Measurements from ENCODE around the gene SSH2.
"Not testable (repeated sequence)": the region's sequence is repeated elsewhere in the genome, so short reads cannot be mapped to it uniquely, and the experiment has no call there.

SSH2 gene

DNA sequence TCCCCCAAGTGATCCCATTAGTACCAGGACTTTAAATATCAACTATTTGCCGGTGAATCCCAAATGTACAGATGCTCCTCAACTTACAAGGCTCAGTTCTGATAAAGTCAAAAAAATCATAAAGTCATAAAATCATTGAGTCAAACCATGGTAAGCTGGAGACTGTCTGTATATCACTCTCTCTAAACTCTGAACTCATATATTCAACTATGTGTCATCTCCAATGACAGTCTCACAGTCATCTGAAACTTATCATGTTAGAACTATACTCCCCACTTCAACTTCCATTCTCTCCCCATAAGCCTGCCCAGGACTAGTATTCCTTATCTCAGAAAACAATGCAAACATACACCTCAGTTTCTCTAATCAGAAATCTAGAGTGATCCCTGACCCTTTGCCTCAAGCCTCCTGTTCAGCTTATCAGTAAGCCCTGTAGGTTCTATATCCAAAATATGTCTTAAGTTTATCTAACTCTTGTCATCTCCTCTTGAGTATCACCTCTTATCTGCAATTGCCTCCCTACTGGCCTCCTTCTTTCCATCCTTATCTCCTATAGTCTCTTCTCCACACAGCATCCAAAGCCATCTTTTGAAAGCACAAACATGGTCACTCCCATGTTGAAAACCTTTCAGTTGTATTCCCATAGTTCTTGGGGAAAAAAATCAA is 55.0 kb downstream of the SSH2 start:
- Mint-ChIP-seq H3K36me3 (ENCODE audit: low read depth) (peaks cover 3% of the 10 kb centered on the region), H3K4me3 (no peak overlapping the region), H3K9me3 (no peaks in the 10 kb centered on the region), H3K4me1 (peaks cover 14% of the 10 kb centered on the region), H3K27me3 (no peaks in the 10 kb centered on the region), H3K27ac (no peak overlapping the region)
- ATAC-seq = no peak
- DNase-seq = no peak

DNA sequence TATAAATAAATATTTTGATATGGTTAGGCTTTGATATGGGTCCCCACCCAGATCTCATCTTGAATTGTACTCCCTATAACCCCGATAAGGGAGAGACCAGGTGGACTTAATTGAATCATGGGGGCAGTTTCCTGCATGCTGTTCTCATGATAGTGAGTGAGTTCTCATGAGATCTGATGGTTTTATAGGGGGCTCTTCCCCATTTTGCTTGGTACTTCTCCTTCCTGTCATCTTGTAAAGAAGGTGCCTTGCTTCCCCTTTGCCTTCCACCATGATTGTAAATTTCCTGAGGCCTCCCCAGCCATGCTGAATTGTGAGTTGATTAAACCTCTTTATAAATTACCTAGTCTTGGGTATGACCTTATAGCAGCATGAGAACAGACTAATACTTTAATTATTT is 55.7 kb downstream of the SSH2 start:
- DNase-seq; H3K27ac Mint-ChIP-seq; H3K9me3 Mint-ChIP-seq; ATAC-seq; H3K36me3 Mint-ChIP-seq (ENCODE audit: low read depth); H3K4me3 Mint-ChIP-seq; H3K27me3 Mint-ChIP-seq: not testable (repeated sequence)
- H3K4me1 Mint-ChIP-seq = peaks cover 14% of the 10 kb centered on the region

GRCh38 chr17:29873476-29873875 is 56.6 kb downstream of the SSH2 start:
- no peak for ATAC-seq
- Mint-ChIP-seq H3K36me3 (ENCODE audit: low read depth) (peaks cover 3% of the 10 kb centered on the region), H3K4me1 (peaks cover 14% of the 10 kb centered on the region), H3K27me3 (no peaks in the 10 kb centered on the region), H3K27ac (no peak overlapping the region), H3K4me3 (no peak overlapping the region), H3K9me3 (no peaks in the 10 kb centered on the region)
- no peak for DNase-seq

DNA sequence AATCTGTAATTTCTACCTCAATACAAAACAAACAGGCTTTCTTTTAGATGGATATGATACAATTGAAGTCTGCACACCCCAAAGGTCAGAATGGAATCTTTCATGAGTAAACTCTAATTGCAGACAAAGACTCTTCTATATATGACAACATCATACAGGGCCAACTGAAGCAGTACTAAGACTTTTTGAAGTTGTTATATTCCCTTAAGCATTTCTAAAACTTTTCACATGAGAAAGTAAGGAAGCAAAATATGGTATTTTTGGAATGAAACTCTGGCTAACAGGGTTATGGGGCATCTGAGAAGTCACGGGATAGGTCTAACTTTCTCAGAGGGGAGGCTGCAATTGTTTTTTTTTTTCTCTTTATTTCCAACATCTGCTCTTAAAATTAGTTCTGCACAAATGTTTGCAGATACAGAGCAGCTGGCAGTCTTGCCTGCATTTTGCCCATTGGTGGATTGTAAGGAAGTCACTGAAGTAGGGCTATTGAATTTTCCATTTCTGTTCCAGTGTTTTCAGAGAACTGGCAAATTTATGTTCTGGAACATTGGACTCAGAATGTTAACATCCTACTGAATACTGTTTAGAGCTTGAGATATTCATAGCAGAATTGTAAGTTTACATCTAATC is 59.1 kb downstream of the SSH2 start:
- DNase-seq (no peak), ATAC-seq (no peak)
- Mint-ChIP-seq H3K27ac (no peak overlapping the region), H3K36me3 (ENCODE audit: low read depth) (no peaks in the 10 kb centered on the region), H3K27me3 (no peaks in the 10 kb centered on the region), H3K4me3 (no peak overlapping the region), H3K9me3 (no peaks in the 10 kb centered on the region), H3K4me1 (peaks cover 23% of the 10 kb centered on the region)

- no peaks in the 10 kb centered on the region for H3K9me3 Mint-ChIP-seq
- no peak overlapping the region for H3K27ac Mint-ChIP-seq
- H3K36me3 Mint-ChIP-seq (ENCODE audit: low read depth) = no peaks in the 10 kb centered on the region
- H3K4me3 Mint-ChIP-seq = no peak overlapping the region
- no peaks in the 10 kb centered on the region for H3K27me3 Mint-ChIP-seq
- no peak for DNase-seq
- ATAC-seq = no peak
- H3K4me1 Mint-ChIP-seq = peaks cover 15% of the 10 kb centered on the region
Observed at GRCh38 chr17:29867643-29868181, 62.3 kb downstream of the SSH2 start.

- H3K9me3 Mint-ChIP-seq = no peaks in the 10 kb centered on the region
- DNase-seq (no peak), ATAC-seq (no peak)
- no peaks in the 10 kb centered on the region for H3K36me3 Mint-ChIP-seq (ENCODE audit: low read depth)
- H3K27me3 Mint-ChIP-seq = no peaks in the 10 kb centered on the region
- H3K27ac Mint-ChIP-seq = no peak overlapping the region
- peaks cover 15% of the 10 kb centered on the region for H3K4me1 Mint-ChIP-seq
- no peak overlapping the region for H3K4me3 Mint-ChIP-seq
Observed at GRCh38 chr17:29866746-29867404, 63.2 kb downstream of the SSH2 start.

DNA sequence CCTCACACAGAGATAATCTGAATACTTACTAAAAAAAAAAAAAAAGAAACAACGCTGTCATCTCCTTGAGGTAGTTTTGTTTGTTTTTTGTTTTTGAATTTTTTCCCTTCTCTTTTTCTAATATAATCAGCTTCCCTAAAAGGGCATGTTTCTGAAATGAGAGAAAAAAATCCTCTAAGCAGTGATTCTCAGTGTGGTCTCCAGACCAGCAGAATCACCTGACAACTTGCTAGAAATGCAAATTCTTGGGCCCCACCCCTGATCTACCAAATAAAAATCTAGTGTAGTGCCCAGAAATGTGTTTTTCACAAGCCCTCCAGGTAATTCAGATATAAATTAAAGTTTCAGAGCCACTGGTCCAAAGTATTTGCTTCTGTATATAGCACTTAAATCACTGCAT is 65.4 kb downstream of the SSH2 start:
- peaks cover 3% of the 10 kb centered on the region for H3K36me3 Mint-ChIP-seq (ENCODE audit: low read depth)
- H3K4me3 Mint-ChIP-seq = no peak overlapping the region
- DNase-seq = no peak
- no peaks in the 10 kb centered on the region for H3K9me3 Mint-ChIP-seq
- H3K4me1 Mint-ChIP-seq = peaks cover 9% of the 10 kb centered on the region
- no peaks in the 10 kb centered on the region for H3K27me3 Mint-ChIP-seq
- ATAC-seq = no peak
- no peak overlapping the region for H3K27ac Mint-ChIP-seq

- H3K27ac Mint-ChIP-seq; ATAC-seq; H3K4me3 Mint-ChIP-seq; H3K4me1 Mint-ChIP-seq; H3K9me3 Mint-ChIP-seq; H3K27me3 Mint-ChIP-seq; H3K36me3 Mint-ChIP-seq (ENCODE audit: low read depth); DNase-seq: not testable (repeated sequence)
Observed at GRCh38 chr17:29864123-29864522, 65.9 kb downstream of the SSH2 start.

DNA sequence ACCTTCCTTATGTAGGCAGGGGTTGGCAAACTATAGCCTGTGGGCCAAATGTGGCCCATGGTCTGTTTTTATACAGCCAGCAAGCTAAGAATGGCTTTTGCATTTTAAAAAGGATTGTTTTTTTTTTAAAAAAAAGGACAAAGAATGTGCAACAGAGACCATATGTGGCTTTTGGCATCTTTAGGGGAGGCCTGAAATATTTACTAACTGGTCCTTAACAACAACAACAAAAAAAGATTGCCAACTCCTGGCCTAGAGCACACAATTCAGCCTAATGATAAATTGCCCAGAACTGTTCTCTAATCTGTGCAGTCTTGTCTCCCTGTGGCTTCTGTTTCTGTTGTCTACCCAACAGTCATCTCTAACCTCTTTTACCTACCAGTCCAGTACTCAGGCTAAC is 67.1 kb downstream of the SSH2 start:
- Mint-ChIP-seq H3K9me3 (peaks cover 1% of the 10 kb centered on the region), H3K4me3 (no peak overlapping the region), H3K27ac (no peak overlapping the region), H3K4me1 (peaks cover 6% of the 10 kb centered on the region), H3K27me3 (no peaks in the 10 kb centered on the region), H3K36me3 (ENCODE audit: low read depth) (peaks cover 4% of the 10 kb centered on the region)
- no peak for DNase-seq
- no peak for ATAC-seq

GRCh38 chr17:29862127-29862526 is 67.9 kb downstream of the SSH2 start:
- H3K4me1 Mint-ChIP-seq = peaks cover 2% of the 10 kb centered on the region
- H3K27me3 Mint-ChIP-seq = no peaks in the 10 kb centered on the region
- H3K4me3 Mint-ChIP-seq = no peak overlapping the region
- no peak overlapping the region for H3K27ac Mint-ChIP-seq
- peaks cover 8% of the 10 kb centered on the region for H3K36me3 Mint-ChIP-seq (ENCODE audit: low read depth)
- peaks cover 6% of the 10 kb centered on the region for H3K9me3 Mint-ChIP-seq
- ATAC-seq (no peak), DNase-seq (no peak)

DNA sequence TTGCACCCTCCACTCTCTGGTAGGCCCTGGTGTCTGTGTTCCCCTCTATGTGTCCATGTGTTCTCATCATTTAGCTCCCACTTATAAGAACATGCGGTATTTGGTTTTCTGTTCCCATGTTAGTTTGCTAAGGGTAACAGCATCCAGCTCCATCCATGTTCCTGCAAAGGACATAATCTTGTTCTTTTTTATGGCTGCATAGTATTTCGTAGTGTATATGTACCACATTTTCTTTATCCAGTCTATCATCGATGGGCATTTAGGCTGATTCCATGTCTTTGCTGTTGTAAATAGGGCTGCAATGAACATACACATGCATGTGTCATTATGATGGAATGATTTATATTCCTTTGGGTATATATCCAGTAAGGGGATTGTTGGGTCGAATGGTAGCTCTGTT is 70.6 kb downstream of the SSH2 start:
- not testable (repeated sequence) for H3K4me1 Mint-ChIP-seq; H3K27ac Mint-ChIP-seq; H3K27me3 Mint-ChIP-seq; DNase-seq; H3K9me3 Mint-ChIP-seq; ATAC-seq; H3K4me3 Mint-ChIP-seq; H3K36me3 Mint-ChIP-seq (ENCODE audit: low read depth)

DNA sequence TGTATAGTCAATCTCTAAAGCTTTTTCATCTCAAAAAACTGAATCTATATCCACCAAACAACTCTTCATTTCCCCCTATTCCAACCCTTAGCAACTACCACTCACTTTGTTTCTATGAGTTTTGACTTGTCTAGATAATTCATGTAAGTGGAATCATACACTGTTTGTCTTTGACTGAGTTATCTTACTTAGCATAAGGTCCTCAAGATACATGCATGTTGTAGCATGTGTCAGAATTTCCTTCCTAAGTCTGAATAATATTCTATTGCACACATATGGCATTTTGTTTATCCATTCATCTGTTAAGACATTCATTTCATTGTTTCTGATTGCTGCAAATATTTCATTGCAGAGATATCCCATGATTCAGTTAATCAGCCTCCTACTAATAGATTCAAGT is 72.2 kb downstream of the SSH2 start:
- peaks cover 6% of the 10 kb centered on the region for H3K9me3 Mint-ChIP-seq
- ATAC-seq = no peak
- no peak overlapping the region for H3K4me3 Mint-ChIP-seq
- peaks cover 8% of the 10 kb centered on the region for H3K36me3 Mint-ChIP-seq (ENCODE audit: low read depth)
- no peaks in the 10 kb centered on the region for H3K27me3 Mint-ChIP-seq
- H3K27ac Mint-ChIP-seq = no peak overlapping the region
- DNase-seq = no peak
- H3K4me1 Mint-ChIP-seq = peaks cover 2% of the 10 kb centered on the region

GRCh38 chr17:29857105-29857504 is 72.9 kb downstream of the SSH2 start:
- not testable (repeated sequence) for H3K27me3 Mint-ChIP-seq; H3K27ac Mint-ChIP-seq; H3K9me3 Mint-ChIP-seq; H3K4me1 Mint-ChIP-seq; DNase-seq; ATAC-seq; H3K36me3 Mint-ChIP-seq (ENCODE audit: low read depth); H3K4me3 Mint-ChIP-seq

- no peak for ATAC-seq
- DNase-seq = no peak
- Mint-ChIP-seq H3K36me3 (ENCODE audit: low read depth) (peaks cover 8% of the 10 kb centered on the region), H3K4me3 (no peak overlapping the region), H3K27ac (no peak overlapping the region), H3K4me1 (peaks cover 2% of the 10 kb centered on the region), H3K9me3 (peaks cover 6% of the 10 kb centered on the region), H3K27me3 (no peaks in the 10 kb centered on the region)
Observed at GRCh38 chr17:29855686-29856085, 74.3 kb downstream of the SSH2 start.

- ATAC-seq (no peak), DNase-seq (no peak)
- H3K9me3 Mint-ChIP-seq = no peaks in the 10 kb centered on the region
- no peak overlapping the region for H3K27ac Mint-ChIP-seq
- H3K27me3 Mint-ChIP-seq = no peaks in the 10 kb centered on the region
- H3K4me3 Mint-ChIP-seq = no peak overlapping the region
- H3K4me1 Mint-ChIP-seq = peaks cover 6% of the 10 kb centered on the region
- H3K36me3 Mint-ChIP-seq (ENCODE audit: low read depth) = no peaks in the 10 kb centered on the region
Observed at GRCh38 chr17:29848737-29849136, 81.3 kb downstream of the SSH2 start.
